Measurements from ENCODE around the gene ASB13. TPM values are rescaled to one million over a fixed set of nuclear protein-coding genes. Genes with fewer than 3 reads are reported as not detected.

ASB13 gene
- total RNA-seq, 1 experiment from 2014 or later: 25.9 TPM

- H3K9ac ChIP-seq (ENCODE audit: low read length): no peak overlapping the region
- no peak overlapping the region for H3K4me2 ChIP-seq (ENCODE audit: low read length)
- ChIA-PET POLR2A (no interaction called here), CTCF (no interaction called here), RAD21 (ENCODE audit: low non-redundant PET in 1 of 2, low total read pairs in 2 of 2, uncharacterized antibody in 2 of 2, unreplicated experiment in 2 of 2) (no interaction called here)
- no peak overlapping the region for H3K4me3 ChIP-seq (replicated peaks in 1 of 2; ENCODE audit: low read depth in 1 of 2, low read length in 2 of 2)
- H2AFZ ChIP-seq (ENCODE audit: low read depth, low read length, poor library complexity, severe bottlenecking): no peak overlapping the region
- no peaks in the 10 kb centered on the region for H3K27me3 ChIP-seq (ENCODE audit: insufficient read depth, low read length)
- H3K9me2 ChIP-seq (ENCODE audit: insufficient read depth): no peaks in the 10 kb centered on the region
- H3K79me2 ChIP-seq (ENCODE audit: insufficient read depth, low read length): no peaks in the 10 kb centered on the region
- H3K36me3 ChIP-seq (ENCODE audit: control insufficient read depth in 1 of 2, insufficient read depth in 2 of 2, low read length in 2 of 2): no peaks in the 10 kb centered on the region
- TF ChIP-seq ZNF274 (IDR thresholded peaks at IDR 0.05; ENCODE audit: low read depth, low read length): no peak
- TF ChIP-seq RAD21 (IDR thresholded peaks at IDR 0.05; ENCODE audit: low read depth): no peak
- no peak for TF ChIP-seq FOSL1 (IDR thresholded peaks at IDR 0.05; ENCODE audit: low read depth)
- TF ChIP-seq SIN3A (IDR thresholded peaks at IDR 0.05; ENCODE audit: low read depth): no peak
- no peak for TF ChIP-seq ELF1 (IDR thresholded peaks at IDR 0.05; ENCODE audit: borderline replicate concordance, low read depth)
- TF ChIP-seq TCF7L2 (IDR thresholded peaks at IDR 0.05; ENCODE audit: borderline replicate concordance, extremely low read depth, insufficient read depth, insufficient read length): no peak
- H3K27ac ChIP-seq (ENCODE audit: low read depth, low read length): no peak overlapping the region
- no peaks in the 10 kb centered on the region for H4K20me1 ChIP-seq (ENCODE audit: insufficient read depth)
- no TSS peak for BruUV-seq (replicated peaks)
- H3K4me1 ChIP-seq (ENCODE audit: control insufficient read depth in 1 of 2, insufficient read depth in 2 of 2, low read length in 2 of 2): peaks cover 7 to 9% of the 10 kb centered on the region in 2 experiments
- no peak for ATAC-seq
- no peaks in the 10 kb centered on the region for H3K9me3 ChIP-seq (ENCODE audit: control insufficient read depth in 1 of 2, insufficient read depth in 1 of 2, low read depth in 1 of 2, low read length in 2 of 2)
- intact Hi-C loops (cut with micrococcal nuclease): no loop called here
- no peak for DNase-seq (ENCODE audit: low read depth, low spot score)
These were observed 61.4 kb downstream of the ASB13 start for GRCh38 chr10:5604961-5605360.

GRCh38 chr10:5604236-5604925, 62.0 kb downstream of the ASB13 start:
- CTCF ChIA-PET: no interaction called here
- no TSS peak for BruUV-seq (replicated peaks)
- ATAC-seq: no peak
- no peak for DNase-seq (ENCODE audit: low read depth, low spot score)
- Histone ChIP-seq H3K36me3 (ENCODE audit: control insufficient read depth in 1 of 2, insufficient read depth in 2 of 2, low read length in 2 of 2) (no peaks in the 10 kb centered on the region), H3K27me3 (ENCODE audit: insufficient read depth, low read length) (no peaks in the 10 kb centered on the region), H3K27ac (ENCODE audit: low read depth, low read length) (no peak overlapping the region), H3K4me3 (replicated peaks in 1 of 2; ENCODE audit: low read depth in 1 of 2, low read length in 2 of 2) (no peak overlapping the region), H4K20me1 (ENCODE audit: insufficient read depth) (no peaks in the 10 kb centered on the region), H3K9me2 (ENCODE audit: insufficient read depth) (no peaks in the 10 kb centered on the region), H2AFZ (ENCODE audit: low read depth, low read length, poor library complexity, severe bottlenecking) (no peak overlapping the region), H3K79me2 (ENCODE audit: insufficient read depth, low read length) (no peaks in the 10 kb centered on the region), H3K9me3 (ENCODE audit: control insufficient read depth in 1 of 2, insufficient read depth in 1 of 2, low read depth in 1 of 2, low read length in 2 of 2) (no peaks in the 10 kb centered on the region), H3K4me2 (ENCODE audit: low read length) (no peak overlapping the region), H3K4me1 (ENCODE audit: control insufficient read depth in 1 of 2, insufficient read depth in 2 of 2, low read length in 2 of 2) (peaks cover under 1 to 3% of the 10 kb centered on the region in 2 experiments; a peak in 2 of 4 replicates), H3K9ac (ENCODE audit: low read length) (no peak overlapping the region)
- TF ChIP-seq CBX3 (IDR thresholded peaks at IDR 0.05; ENCODE audit: low read depth) (no peak), ATF3 (IDR thresholded peaks at IDR 0.05) (no peak), TCF7L2 (IDR thresholded peaks at IDR 0.05; ENCODE audit: borderline replicate concordance, extremely low read depth, insufficient read depth, insufficient read length) (no peak), CTCF (IDR thresholded peaks at IDR 0.05 in 2 of 3, conservative IDR thresholded peaks at IDR 0.05 in 1 of 3; ENCODE audit: borderline replicate concordance in 1 of 3, insufficient read depth in 1 of 3, low read depth in 2 of 3, low read length in 2 of 3) (no peak), ZBTB33 (IDR thresholded peaks at IDR 0.05; ENCODE audit: extremely low read depth, insufficient replicate concordance, low read length) (no peak), SRF (IDR thresholded peaks at IDR 0.05; ENCODE audit: low read depth) (no peak), POLR2AphosphoS5 (IDR thresholded peaks at IDR 0.05; ENCODE audit: low read depth, low read length) (no peak)
- RAD21 ChIA-PET (ENCODE audit: low non-redundant PET in 1 of 2, low total read pairs in 2 of 2, uncharacterized antibody in 2 of 2, unreplicated experiment in 2 of 2): no interaction called here
- POLR2A ChIA-PET: no interaction called here
- intact Hi-C loops (cut with micrococcal nuclease): no loop called here

All from HCT116 (cell line).